ENCODE measurements around the gene DIAPH2.

GRCh38 chrX:97639526-97639925, 954.9 kb downstream of the DIAPH2 start:
- TF ChIP-seq CTCF (IDR thresholded peaks at IDR 0.05 in 2 of 3, conservative IDR thresholded peaks at IDR 0.05 in 1 of 3; ENCODE audit: borderline replicate concordance in 1 of 3, insufficient read depth in 1 of 3, low read depth in 2 of 3, low read length in 2 of 3) (no peak), SP1 (IDR thresholded peaks at IDR 0.05; ENCODE audit: low read depth) (no peak), ZNF274 (IDR thresholded peaks at IDR 0.05; ENCODE audit: low read depth, low read length) (no peak), YY1 (IDR thresholded peaks at IDR 0.05; ENCODE audit: extremely low read depth, insufficient replicate concordance, low read depth, low read length) (no peak), EZH2 (IDR thresholded peaks at IDR 0.05) (no peak)

Measured in HCT116 (cell line).